Endothelial cell of umbilical vein (primary cell): ENCODE measurements around the gene SLC25A41.

Source experiments
- CTCF ChIP-seq, 2 donors: IDR thresholded peaks; 1 replicate in 1 of 2; 2 replicates in 1 of 2; pipeline ENCODE4 v1.5.1; 2011; ENCODE audit warnings: low read length in 2 of 2, mild to moderate bottlenecking in 2 of 2, moderate library complexity in 2 of 2, control low read depth in 1 of 2, inconsistent platforms in 1 of 2, low read depth in 1 of 2; ENCODE audit not compliant: insufficient read depth in 1 of 2; ENCODE audit errors: extremely low read depth in 1 of 2
- EZH2 ChIP-seq: IDR thresholded peaks from 2 replicates; pipeline ENCODE4 v1.6.1; 2012; ENCODE audit warnings: borderline replicate concordance, low read depth, mild to moderate bottlenecking, moderate library complexity, low read length, inconsistent platforms; ENCODE audit not compliant: severe bottlenecking
- JUN ChIP-seq: IDR thresholded peaks from 2 replicates; pipeline ENCODE4 v1.6.1; 2011; ENCODE audit warnings: borderline replicate concordance, low read depth; ENCODE audit not compliant: insufficient read length, insufficient read depth
- MAX ChIP-seq: IDR thresholded peaks from 2 replicates; pipeline ENCODE4 v1.6.1; 2011; ENCODE audit not compliant: insufficient read depth, insufficient read length
- POLR2A ChIP-seq: IDR thresholded peaks from 2 replicates; pipeline ENCODE4 v1.6.1; 2012; ENCODE audit warnings: low read depth, mild to moderate bottlenecking, control low read depth, low read length

- TF ChIP-seq POLR2A (no peak), JUN (no peak), EZH2 (no peak), CTCF (IDR thresholded peaks at IDR 0.05; ENCODE audit: extremely low read depth in 1 of 2, insufficient read depth in 1 of 2, low read depth in 1 of 2, low read length in 2 of 2) (peak; percentile 30 to 54), MAX (no peak)
Observed at GRCh38 chr19:6417713-6418561, 15.6 kb downstream of the SLC25A41 start.
